ENCODE measurements around the gene DNA2.
"Not testable (repeated sequence)": the region's sequence is repeated elsewhere in the genome, so short reads cannot be mapped to it uniquely, and the experiment has no call there.

Gene DNA2, protein sequence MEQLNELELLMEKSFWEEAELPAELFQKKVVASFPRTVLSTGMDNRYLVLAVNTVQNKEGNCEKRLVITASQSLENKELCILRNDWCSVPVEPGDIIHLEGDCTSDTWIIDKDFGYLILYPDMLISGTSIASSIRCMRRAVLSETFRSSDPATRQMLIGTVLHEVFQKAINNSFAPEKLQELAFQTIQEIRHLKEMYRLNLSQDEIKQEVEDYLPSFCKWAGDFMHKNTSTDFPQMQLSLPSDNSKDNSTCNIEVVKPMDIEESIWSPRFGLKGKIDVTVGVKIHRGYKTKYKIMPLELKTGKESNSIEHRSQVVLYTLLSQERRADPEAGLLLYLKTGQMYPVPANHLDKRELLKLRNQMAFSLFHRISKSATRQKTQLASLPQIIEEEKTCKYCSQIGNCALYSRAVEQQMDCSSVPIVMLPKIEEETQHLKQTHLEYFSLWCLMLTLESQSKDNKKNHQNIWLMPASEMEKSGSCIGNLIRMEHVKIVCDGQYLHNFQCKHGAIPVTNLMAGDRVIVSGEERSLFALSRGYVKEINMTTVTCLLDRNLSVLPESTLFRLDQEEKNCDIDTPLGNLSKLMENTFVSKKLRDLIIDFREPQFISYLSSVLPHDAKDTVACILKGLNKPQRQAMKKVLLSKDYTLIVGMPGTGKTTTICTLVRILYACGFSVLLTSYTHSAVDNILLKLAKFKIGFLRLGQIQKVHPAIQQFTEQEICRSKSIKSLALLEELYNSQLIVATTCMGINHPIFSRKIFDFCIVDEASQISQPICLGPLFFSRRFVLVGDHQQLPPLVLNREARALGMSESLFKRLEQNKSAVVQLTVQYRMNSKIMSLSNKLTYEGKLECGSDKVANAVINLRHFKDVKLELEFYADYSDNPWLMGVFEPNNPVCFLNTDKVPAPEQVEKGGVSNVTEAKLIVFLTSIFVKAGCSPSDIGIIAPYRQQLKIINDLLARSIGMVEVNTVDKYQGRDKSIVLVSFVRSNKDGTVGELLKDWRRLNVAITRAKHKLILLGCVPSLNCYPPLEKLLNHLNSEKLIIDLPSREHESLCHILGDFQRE

DNA sequence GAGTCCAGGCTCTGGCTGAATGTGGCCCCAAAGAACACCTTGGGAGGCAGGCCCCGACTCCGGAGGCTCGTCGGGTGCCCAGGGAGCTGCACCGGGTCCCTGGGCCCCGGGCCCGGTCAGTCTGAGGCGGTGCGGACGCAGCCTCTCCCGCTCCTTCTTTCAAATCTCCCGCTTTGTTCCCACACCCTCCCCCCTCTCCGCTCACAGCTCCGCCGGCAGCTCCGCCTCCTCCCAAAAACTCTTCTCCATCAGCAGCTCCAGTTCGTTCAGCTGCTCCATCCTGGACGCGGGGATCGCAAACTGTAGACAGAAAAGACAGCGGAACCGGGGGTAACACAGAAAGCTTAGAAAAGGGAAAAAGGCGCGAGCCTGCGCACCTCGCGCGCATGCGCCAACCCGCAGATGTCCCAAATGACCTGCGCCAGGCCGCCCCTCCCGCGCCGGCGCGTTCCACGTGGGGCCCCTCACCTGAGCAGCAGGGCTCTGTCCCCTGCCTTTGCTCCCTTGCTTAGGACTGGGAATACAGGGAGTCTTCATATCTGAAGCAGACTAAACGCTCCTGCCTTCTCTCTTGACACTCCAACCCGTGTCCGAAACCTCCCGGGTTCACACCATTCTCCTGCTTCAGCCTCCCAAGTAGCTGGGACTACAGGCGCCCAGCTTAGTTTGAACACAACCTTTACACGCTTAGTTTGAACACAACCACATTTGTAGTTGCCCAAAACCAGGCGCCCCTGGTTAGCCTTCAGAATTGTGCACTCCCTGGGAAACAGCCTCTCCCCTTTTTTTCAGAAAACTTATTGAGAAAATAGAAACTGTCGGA, at the start of gene DNA2:
Gene DNA2 (minus strand): TSS at position 388 of the 823 bp plus-strand sequence. CDS start 109 bp downstream, at position 279.
- peak within 1 kb of the TSS; percentile 99 for H3K9ac ChIP-seq (ENCODE audit: low read length)
- H3K4me3 ChIP-seq (ENCODE audit: low read length): peak within 1 kb of the TSS; percentile 98
- peaks cover 11% of the 10 kb centered on the region for H3K4me1 ChIP-seq (ENCODE audit: control insufficient read depth, low read depth, low read length)
- peak within 1 kb of the TSS; percentile 90 for H3K27ac ChIP-seq (ENCODE audit: low read length)
- no peaks in the 10 kb centered on the region for H3K9me3 ChIP-seq (ENCODE audit: control insufficient read depth, low read depth, low read length)
- peaks cover 9% of the 10 kb centered on the region for H3K27me3 ChIP-seq (ENCODE audit: control insufficient read depth, insufficient read depth, low read length)
- H3K36me3 ChIP-seq (ENCODE audit: control insufficient read depth, low read depth, low read length): peaks cover 23% of the 10 kb centered on the region

DNA sequence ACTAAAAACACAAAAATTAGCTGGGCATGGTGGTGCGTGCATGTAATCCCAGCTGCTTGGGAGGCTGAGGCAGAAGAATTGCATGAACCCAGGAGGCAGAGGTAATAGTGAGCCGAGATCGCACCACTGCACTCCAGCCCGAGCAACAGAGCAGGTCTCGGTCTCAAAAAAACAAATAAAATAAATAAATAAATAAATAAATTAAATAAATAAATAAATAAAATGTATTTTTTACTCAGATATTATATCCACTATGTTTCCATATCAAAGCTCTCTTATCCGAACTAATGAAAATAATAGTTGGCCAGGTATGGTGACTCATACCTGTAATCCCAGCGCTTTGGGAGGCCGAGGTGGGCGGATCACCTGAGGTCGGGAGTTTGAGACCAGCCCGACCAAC, 46.8 kb upstream of the DNA2 start:
- not testable (repeated sequence) for H3K36me3 ChIP-seq (ENCODE audit: control insufficient read depth, low read depth, low read length); H3K4me1 ChIP-seq (ENCODE audit: control insufficient read depth, low read depth, low read length); H3K27me3 ChIP-seq (ENCODE audit: control insufficient read depth, insufficient read depth, low read length); H3K4me3 ChIP-seq (ENCODE audit: low read length); H3K27ac ChIP-seq (ENCODE audit: low read length); H3K9me3 ChIP-seq (ENCODE audit: control insufficient read depth, low read depth, low read length); H3K9ac ChIP-seq (ENCODE audit: low read length)

DNA sequence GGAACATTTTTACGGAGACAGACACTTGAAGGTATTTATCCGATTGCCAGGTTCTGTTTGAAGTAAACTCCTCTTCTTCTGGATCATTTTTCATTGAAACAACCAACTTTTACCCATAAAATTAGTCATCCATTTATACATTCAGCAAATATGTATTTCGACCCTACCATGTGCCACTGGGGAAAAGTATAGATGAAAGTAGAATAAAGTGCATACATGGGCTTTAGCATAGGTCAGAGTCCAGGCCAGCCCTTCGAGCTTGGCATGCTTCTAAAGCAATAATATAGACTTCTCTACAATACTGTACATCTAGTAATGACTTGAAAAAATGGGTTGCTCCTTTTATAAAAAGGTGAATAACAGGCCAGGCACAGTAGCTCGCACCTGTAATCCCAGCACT, 45.4 kb upstream of the DNA2 start:
- Histone ChIP-seq H3K4me3 (ENCODE audit: low read length) (no peak overlapping the region), H3K9ac (ENCODE audit: low read length) (no peak overlapping the region), H3K4me1 (ENCODE audit: control insufficient read depth, low read depth, low read length) (no peaks in the 10 kb centered on the region), H3K27ac (ENCODE audit: low read length) (no peak overlapping the region), H3K27me3 (ENCODE audit: control insufficient read depth, insufficient read depth, low read length) (no peaks in the 10 kb centered on the region), H3K36me3 (ENCODE audit: control insufficient read depth, low read depth, low read length) (no peaks in the 10 kb centered on the region), H3K9me3 (ENCODE audit: control insufficient read depth, low read depth, low read length) (no peaks in the 10 kb centered on the region)

DNA sequence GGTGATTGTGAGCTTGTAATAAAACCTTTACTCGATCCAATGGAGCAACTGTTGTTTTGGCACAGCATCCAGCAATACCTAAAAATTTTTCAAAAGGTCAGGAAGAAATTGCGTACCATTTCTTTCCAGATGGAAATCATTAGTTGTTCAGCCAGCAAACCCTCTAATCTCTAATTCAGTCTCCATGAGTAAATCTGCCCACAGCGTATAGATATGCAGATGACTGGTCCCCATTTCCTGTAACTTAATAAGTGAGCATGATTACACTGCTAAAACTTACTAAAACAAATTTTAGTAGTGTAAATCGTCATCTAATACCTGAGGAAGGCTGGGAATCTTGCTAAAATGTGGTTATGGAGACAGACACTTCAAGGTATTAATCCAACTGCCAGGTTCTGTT, 45.0 kb upstream of the DNA2 start:
- H3K4me1 ChIP-seq (ENCODE audit: control insufficient read depth, low read depth, low read length): no peaks in the 10 kb centered on the region
- H3K27ac ChIP-seq (ENCODE audit: low read length): no peak overlapping the region
- H3K9me3 ChIP-seq (ENCODE audit: control insufficient read depth, low read depth, low read length): no peaks in the 10 kb centered on the region
- no peak overlapping the region for H3K9ac ChIP-seq (ENCODE audit: low read length)
- no peaks in the 10 kb centered on the region for H3K36me3 ChIP-seq (ENCODE audit: control insufficient read depth, low read depth, low read length)
- H3K27me3 ChIP-seq (ENCODE audit: control insufficient read depth, insufficient read depth, low read length): no peaks in the 10 kb centered on the region
- H3K4me3 ChIP-seq (ENCODE audit: low read length): no peak overlapping the region

DNA sequence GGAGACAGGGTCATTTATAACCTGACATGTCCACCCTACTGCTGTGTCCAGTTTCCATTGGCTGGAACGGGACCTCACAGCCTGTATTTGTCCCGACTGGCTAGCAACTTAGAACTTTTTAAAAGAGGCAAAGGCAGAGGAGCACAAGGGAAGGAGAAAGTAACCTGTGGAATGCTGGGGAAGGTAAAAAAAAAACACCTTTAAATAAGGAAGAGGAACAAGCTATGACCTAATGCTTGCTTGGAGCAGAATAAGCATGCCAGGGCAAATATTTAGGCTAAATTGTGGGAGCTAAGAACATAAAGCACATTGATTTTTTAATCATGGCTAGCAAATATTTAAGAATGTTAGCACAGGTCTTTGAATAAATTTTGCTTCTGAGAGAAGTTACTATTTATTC, 44.4 kb upstream of the DNA2 start:
- not testable (repeated sequence) for H3K4me1 ChIP-seq (ENCODE audit: control insufficient read depth, low read depth, low read length); H3K4me3 ChIP-seq (ENCODE audit: low read length); H3K36me3 ChIP-seq (ENCODE audit: control insufficient read depth, low read depth, low read length); H3K27me3 ChIP-seq (ENCODE audit: control insufficient read depth, insufficient read depth, low read length); H3K9me3 ChIP-seq (ENCODE audit: control insufficient read depth, low read depth, low read length); H3K27ac ChIP-seq (ENCODE audit: low read length); H3K9ac ChIP-seq (ENCODE audit: low read length)

DNA sequence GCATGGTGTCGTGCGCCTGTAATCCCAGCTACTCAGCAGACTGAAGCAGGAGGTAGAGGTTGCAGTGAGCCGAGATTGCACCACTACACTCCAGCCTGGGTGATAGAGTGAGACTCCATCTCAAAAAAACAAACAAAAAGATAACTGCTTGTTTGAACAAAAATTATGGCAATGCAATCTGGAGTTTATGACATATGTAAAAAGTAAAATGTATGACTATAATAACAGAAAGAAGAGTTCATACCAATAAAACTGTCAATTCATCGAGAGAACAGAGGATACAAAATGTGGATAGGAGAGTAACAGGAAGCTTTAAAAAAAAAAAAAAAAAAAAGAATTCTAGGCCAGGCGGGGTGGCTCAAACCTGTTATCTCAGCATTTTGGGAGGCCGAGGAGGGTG, 36.3 kb upstream of the DNA2 start:
- Histone ChIP-seq H3K27ac (ENCODE audit: low read length) (no peak overlapping the region), H3K4me3 (ENCODE audit: low read length) (no peak overlapping the region), H3K27me3 (ENCODE audit: control insufficient read depth, insufficient read depth, low read length) (no peaks in the 10 kb centered on the region), H3K4me1 (ENCODE audit: control insufficient read depth, low read depth, low read length) (no peaks in the 10 kb centered on the region), H3K9me3 (ENCODE audit: control insufficient read depth, low read depth, low read length) (no peaks in the 10 kb centered on the region), H3K36me3 (ENCODE audit: control insufficient read depth, low read depth, low read length) (no peaks in the 10 kb centered on the region), H3K9ac (ENCODE audit: low read length) (no peak overlapping the region)

DNA sequence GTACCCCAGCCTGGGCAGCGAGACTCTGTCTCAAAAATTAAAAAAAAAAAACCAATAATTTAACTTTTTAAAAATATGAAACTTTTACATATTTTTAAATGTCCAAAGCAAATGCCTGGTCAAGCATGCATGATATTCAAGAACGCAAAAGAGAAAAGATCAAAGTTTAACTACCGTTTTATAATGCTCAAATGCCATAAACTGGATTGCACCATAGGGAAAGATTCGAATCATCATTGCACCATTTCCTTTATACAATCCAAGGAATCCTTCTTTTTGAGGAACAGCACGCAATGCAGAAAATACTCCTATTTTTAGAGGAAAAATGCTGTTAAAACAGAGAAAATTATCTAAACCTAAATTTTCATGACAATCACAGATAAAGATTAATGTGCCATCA, 34.6 kb upstream of the DNA2 start:
- H3K9me3 ChIP-seq (ENCODE audit: control insufficient read depth, low read depth, low read length): no peaks in the 10 kb centered on the region
- H3K9ac ChIP-seq (ENCODE audit: low read length): no peak overlapping the region
- no peaks in the 10 kb centered on the region for H3K4me1 ChIP-seq (ENCODE audit: control insufficient read depth, low read depth, low read length)
- no peaks in the 10 kb centered on the region for H3K36me3 ChIP-seq (ENCODE audit: control insufficient read depth, low read depth, low read length)
- H3K4me3 ChIP-seq (ENCODE audit: low read length): no peak overlapping the region
- H3K27me3 ChIP-seq (ENCODE audit: control insufficient read depth, insufficient read depth, low read length): no peaks in the 10 kb centered on the region
- no peak overlapping the region for H3K27ac ChIP-seq (ENCODE audit: low read length)

DNA sequence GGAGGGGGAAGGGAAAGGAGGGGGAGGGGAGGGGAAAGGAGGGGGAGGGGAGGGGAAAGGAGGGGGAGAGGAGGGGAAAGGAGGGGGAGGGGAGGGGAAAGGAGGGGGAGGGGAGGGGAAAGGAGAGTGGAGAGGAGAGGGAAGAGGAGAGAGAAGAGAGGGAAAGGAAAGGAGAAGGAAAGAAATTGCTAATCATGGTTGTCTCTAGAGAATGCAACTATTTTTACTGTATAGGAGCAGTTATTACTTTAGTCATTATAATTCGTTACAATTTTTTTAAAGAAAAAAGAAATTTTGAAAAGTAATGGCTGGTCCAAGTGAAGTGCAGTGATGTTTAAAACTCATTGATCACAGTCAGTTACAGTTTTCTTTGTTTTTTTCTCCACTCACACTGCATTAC, 31.1 kb upstream of the DNA2 start:
- no peak overlapping the region for H3K27ac ChIP-seq (ENCODE audit: low read length)
- no peaks in the 10 kb centered on the region for H3K27me3 ChIP-seq (ENCODE audit: control insufficient read depth, insufficient read depth, low read length)
- H3K9ac ChIP-seq (ENCODE audit: low read length): no peak overlapping the region
- H3K4me3 ChIP-seq (ENCODE audit: low read length): no peak overlapping the region
- H3K4me1 ChIP-seq (ENCODE audit: control insufficient read depth, low read depth, low read length): no peaks in the 10 kb centered on the region
- H3K9me3 ChIP-seq (ENCODE audit: control insufficient read depth, low read depth, low read length): no peaks in the 10 kb centered on the region
- no peaks in the 10 kb centered on the region for H3K36me3 ChIP-seq (ENCODE audit: control insufficient read depth, low read depth, low read length)

DNA sequence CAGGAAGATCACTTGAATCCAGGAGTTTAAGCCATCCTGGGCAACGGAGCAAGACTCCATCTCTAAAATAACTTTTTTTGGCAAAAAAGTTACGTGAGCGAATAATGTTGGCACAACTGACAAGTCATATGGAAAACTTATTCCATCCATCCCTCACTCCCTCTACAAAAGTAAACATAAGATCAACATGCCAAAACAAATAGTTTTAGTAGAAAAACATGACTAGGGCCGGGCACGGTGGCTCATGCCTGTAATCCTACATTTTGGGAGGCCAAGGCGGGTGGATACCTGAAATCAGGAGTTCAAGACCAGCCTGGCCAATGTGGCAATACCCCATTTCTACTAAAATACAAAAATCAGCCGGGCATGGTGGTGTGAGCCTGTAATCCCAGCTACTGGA, 29.9 kb upstream of the DNA2 start:
- Histone ChIP-seq H3K27me3 (ENCODE audit: control insufficient read depth, insufficient read depth, low read length) (no peaks in the 10 kb centered on the region), H3K4me3 (ENCODE audit: low read length) (no peak overlapping the region), H3K9ac (ENCODE audit: low read length) (no peak overlapping the region), H3K36me3 (ENCODE audit: control insufficient read depth, low read depth, low read length) (no peaks in the 10 kb centered on the region), H3K9me3 (ENCODE audit: control insufficient read depth, low read depth, low read length) (no peaks in the 10 kb centered on the region), H3K27ac (ENCODE audit: low read length) (no peak overlapping the region), H3K4me1 (ENCODE audit: control insufficient read depth, low read depth, low read length) (peaks cover 7% of the 10 kb centered on the region)

DNA sequence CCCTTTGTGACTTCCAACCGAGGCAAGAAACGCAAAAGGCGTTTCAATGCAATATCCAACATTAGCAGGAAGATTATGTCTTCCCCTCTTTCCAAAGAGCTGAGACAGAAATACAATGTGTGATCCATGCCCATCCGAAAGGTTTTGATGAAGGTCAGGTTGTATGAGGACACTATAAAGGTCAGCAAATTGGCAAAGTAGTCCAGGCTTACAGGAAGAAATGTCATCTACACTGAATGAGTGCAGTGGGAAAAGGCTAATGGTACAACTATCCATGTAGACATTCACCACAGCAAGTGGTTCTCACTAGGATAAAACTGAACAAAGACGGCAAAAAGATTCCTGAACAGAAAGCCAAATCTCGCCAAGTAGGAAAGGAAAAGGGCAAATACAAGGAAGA, 27.8 kb upstream of the DNA2 start:
- Histone ChIP-seq H3K9ac (ENCODE audit: low read length) (no peak overlapping the region), H3K36me3 (ENCODE audit: control insufficient read depth, low read depth, low read length) (no peaks in the 10 kb centered on the region), H3K4me1 (ENCODE audit: control insufficient read depth, low read depth, low read length) (peaks cover 18% of the 10 kb centered on the region), H3K4me3 (ENCODE audit: low read length) (no peak overlapping the region), H3K9me3 (ENCODE audit: control insufficient read depth, low read depth, low read length) (no peaks in the 10 kb centered on the region), H3K27me3 (ENCODE audit: control insufficient read depth, insufficient read depth, low read length) (no peaks in the 10 kb centered on the region), H3K27ac (ENCODE audit: low read length) (no peak overlapping the region)

DNA sequence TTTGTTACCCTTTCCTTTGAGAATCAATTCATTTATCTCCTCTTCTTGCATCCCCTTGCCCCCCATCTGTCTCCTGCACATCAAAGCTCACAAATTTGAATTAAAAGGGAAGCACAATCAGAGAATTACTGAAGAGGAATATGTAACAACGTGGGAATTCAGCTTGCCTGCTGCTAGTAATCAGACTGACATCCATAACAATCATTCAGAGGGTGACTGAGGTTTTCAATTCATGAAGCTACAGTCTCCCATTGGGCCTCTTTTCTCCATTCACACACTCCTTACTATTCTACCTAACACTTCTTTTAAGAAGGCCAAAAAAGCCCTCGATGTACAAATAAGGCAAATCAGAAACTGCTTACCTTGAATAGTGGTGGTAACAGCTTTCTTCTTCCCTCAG, 24.3 kb upstream of the DNA2 start:
- no peaks in the 10 kb centered on the region for H3K9me3 ChIP-seq (ENCODE audit: control insufficient read depth, low read depth, low read length)
- H3K27me3 ChIP-seq (ENCODE audit: control insufficient read depth, insufficient read depth, low read length): no peaks in the 10 kb centered on the region
- H3K4me3 ChIP-seq (ENCODE audit: low read length): peak overlapping the region; percentile 2
- H3K27ac ChIP-seq (ENCODE audit: low read length): peak overlapping the region; percentile 54
- H3K4me1 ChIP-seq (ENCODE audit: control insufficient read depth, low read depth, low read length): peaks cover 18% of the 10 kb centered on the region
- H3K9ac ChIP-seq (ENCODE audit: low read length): peak overlapping the region; percentile 29
- no peaks in the 10 kb centered on the region for H3K36me3 ChIP-seq (ENCODE audit: control insufficient read depth, low read depth, low read length)

Data from iPS-18a (cell line).